A549 (cell line): Measurements from ENCODE around the gene KERA. TPM values are rescaled to one million over a fixed set of nuclear protein-coding genes. Genes with fewer than 3 reads are reported as not detected.

Source experiments
- ATAC-seq, 2 experiments: fragments of 200-7000 bp in 1 of 2; fragments of >200 bp in 1 of 2; cut with Nextera tagmentation in 1 of 2; cut with Tn5 transposase in 1 of 2; 3 replicates each; pipeline versions ENCODE4 v1.8.0 to v1.9.1; 2018 to 2020; ENCODE audit warnings: mild to moderate bottlenecking in 1 of 2, moderate library complexity in 1 of 2
- CTCF ChIA-PET: fragments of 300-600 bp; sonication (Branson Sonifier 250); formaldehyde crosslinking; extraction: SDS; loops from one replicate; lab custom pipeline; 2021; ENCODE audit warnings: antibody characterized with exemption, inconsistent platforms; lab: Yijun Ruan, JAX
- POLR2A ChIA-PET: fragments of 350-600 bp; formaldehyde crosslinking; extraction: SDS; loops from one replicate; lab custom pipeline; 2021; ENCODE audit warnings: antibody characterized with exemption, inconsistent platforms; lab: Yijun Ruan, JAX
- DNase-seq, 2 experiments: peaks; one replicate each; pipeline versions ENCODE4 v3.0.0 to v3.0.0-alpha.2; 2011 to 2016; ENCODE audit warnings: low read depth in 1 of 2, low spot score in 1 of 2
- FAIRE-seq: peaks from 2 replicates; lab custom pipeline; 2011; peaks lifted over from hg19 to GRCh38; lab: Jason Lieb, UNC
- H3K27ac ChIP-seq, 2 experiments: fragments of >200 bp; sonication (Bioruptor Twin); formaldehyde crosslinking; 3 replicates each; pipeline ENCODE4 v1.5.1; 2016 to 2017
- H3K4me1 ChIP-seq: fragments of >200 bp; sonication (Bioruptor Twin); formaldehyde crosslinking; 3 replicates; pipeline ENCODE4 v1.6.1; 2016
- H3K4me2 ChIP-seq: fragments of >200 bp; sonication (Bioruptor Twin); formaldehyde crosslinking; 3 replicates; pipeline ENCODE4 v1.6.1; 2016
- H3K4me3 ChIP-seq: fragments of >200 bp; sonication (Bioruptor Twin); formaldehyde crosslinking; 3 replicates; pipeline ENCODE4 v1.5.1; 2016
- H3K9me3 ChIP-seq: fragments of >200 bp; sonication (Bioruptor Twin); formaldehyde crosslinking; 3 replicates; pipeline ENCODE4 v1.6.1; 2016
- CBX2 ChIP-seq: fragments of 200-600 bp; sonication (generic); IDR thresholded peaks from 2 replicates; pipeline ENCODE4 v1.6.1; 2016; ENCODE audit warnings: low read depth, mild to moderate bottlenecking, borderline replicate concordance
- CTCF ChIP-seq: fragments of >200 bp; sonication (Bioruptor Twin); formaldehyde crosslinking; IDR thresholded peaks from 3 replicates; pipeline ENCODE4 v1.5.1; 2016
- EP300 ChIP-seq, 2 experiments: fragments of >200 bp; sonication (Bioruptor Twin); formaldehyde crosslinking; IDR thresholded peaks; 2 replicates in 1 of 2; 3 replicates in 1 of 2; pipeline ENCODE4 v1.6.1; 2016 to 2017
- HEYL ChIP-seq: fragments of 250-450 bp; sonication (Bioruptor Pico); IDR thresholded peaks from 2 replicates; pipeline ENCODE4 v1.8.0; 2021; ENCODE audit warnings: mild to moderate bottlenecking, moderate library complexity
- HOXB13 ChIP-seq: fragments of 250-450 bp; sonication (Bioruptor Pico); IDR thresholded peaks from 2 replicates; pipeline ENCODE4 v1.5.0; 2020; ENCODE audit warnings: low read depth, mild to moderate bottlenecking, moderate library complexity
- JUN ChIP-seq, 2 experiments: fragments of >200 bp; sonication (Bioruptor Twin); formaldehyde crosslinking; IDR thresholded peaks; 2 replicates in 1 of 2; 3 replicates in 1 of 2; pipeline ENCODE4 v1.6.1; 2016 to 2017
- KDM1A ChIP-seq: fragments of 200-600 bp; sonication (generic); IDR thresholded peaks from 2 replicates; pipeline ENCODE4 v1.6.1; 2016; ENCODE audit warnings: low read depth, mild to moderate bottlenecking
- POLR2A ChIP-seq: IDR thresholded peaks from 2 replicates; pipeline ENCODE4 v1.6.1; 2012; ENCODE audit warnings: mild to moderate bottlenecking, low read length
- WGBS: methylation state at CpG from one replicate; pipeline ENCODE4 v1.1.6; 2017; ENCODE audit errors: missing lambda C conversion rate; 5-methylcytosine and 5-hydroxymethylcytosine counted together
- polyA plus RNA-seq, 4 experiments: library from polyadenylated mRNA; depleted of rRNA in 3 of 4; stranded (reverse); fragments of >200 nt; fragmentation: RNase III in 1 of 4; extraction: RNeasy Plus Mini Kit Qiagen cat#74134 plus additional on column Dnase treatment in 1 of 4; gene quantifications; 2 replicates in 3 of 4; 3 replicates in 1 of 4; pipeline ENCODE4 v1.2.3, GENCODE V29; 2011 to 2017
- TF ChIP-seq, protein P1 (sequence below): fragments of 250-450 bp; sonication (Bioruptor Pico); IDR thresholded peaks from 2 replicates; pipeline ENCODE4 v1.5.0; 2020; ENCODE audit warnings: low read depth, mild to moderate bottlenecking, moderate library complexity

KERA gene
- polyA plus RNA-seq, 2 of the 4 experiments (the other 2 are of a cell fraction), result not detected

DNA sequence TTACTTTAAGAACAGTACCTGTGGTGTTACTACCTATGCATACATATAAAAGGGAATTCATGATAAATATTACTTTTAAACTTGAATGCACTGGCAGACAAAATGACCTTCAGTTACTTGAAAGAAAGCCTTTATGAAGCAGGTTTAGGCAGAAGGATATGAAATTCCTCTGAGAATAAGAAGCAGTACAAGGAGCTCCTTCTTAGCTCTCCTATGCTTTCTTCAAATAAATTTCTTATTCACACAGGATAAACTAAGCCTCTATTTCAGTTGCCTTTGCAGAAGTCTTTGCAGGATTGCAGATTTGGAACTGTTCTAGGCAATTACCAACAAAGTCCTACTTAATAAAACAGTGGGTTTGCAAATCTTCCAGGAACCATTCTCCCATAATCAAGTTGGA is 54.1 kb downstream of the KERA start:
- H3K27ac ChIP-seq, result no peak overlapping the region
- H3K4me3 ChIP-seq, result no peak overlapping the region
- no peaks in the 10 kb centered on the region for H3K9me3 ChIP-seq
- H3K4me2 ChIP-seq, result no peak overlapping the region
- TF ChIP-seq KDM1A (no peak), HEYL (no peak), POLR2A (no peak), JUN (IDR thresholded peaks at IDR 0.05) (no peak)
- ChIA-PET CTCF (no interaction called here), POLR2A (no interaction called here)
- ATAC-seq (no peak), DNase-seq (no peak), FAIRE-seq (no peak)
- no peaks in the 10 kb centered on the region for H3K4me1 ChIP-seq

GRCh38 chr12:91001306-91001705 is 56.5 kb downstream of the KERA start:
- TF ChIP-seq HOXB13 (CRISPR knock-in tag) (no peak), CTCF (no peak), EP300 (IDR thresholded peaks at IDR 0.05) (no peak), CBX2 (no peak)
- TF ChIP-seq, protein P1, sequence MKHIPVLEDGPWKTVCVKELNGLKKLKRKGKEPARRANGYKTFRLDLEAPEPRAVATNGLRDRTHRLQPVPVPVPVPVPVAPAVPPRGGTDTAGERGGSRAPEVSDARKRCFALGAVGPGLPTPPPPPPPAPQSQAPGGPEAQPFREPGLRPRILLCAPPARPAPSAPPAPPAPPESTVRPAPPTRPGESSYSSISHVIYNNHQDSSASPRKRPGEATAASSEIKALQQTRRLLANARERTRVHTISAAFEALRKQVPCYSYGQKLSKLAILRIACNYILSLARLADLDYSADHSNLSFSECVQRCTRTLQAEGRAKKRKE (CRISPR knock-in tag), result no peak
- Histone ChIP-seq H3K9me3 (no peaks in the 10 kb centered on the region), H3K27ac (no peak overlapping the region), H3K4me1 (no peaks in the 10 kb centered on the region), H3K4me3 (no peak overlapping the region), H3K4me2 (no peak overlapping the region)
- CTCF ChIA-PET, result no interaction called here
- ATAC-seq (no peak), FAIRE-seq (peak; percentile 84), DNase-seq (no peak)
- POLR2A ChIA-PET, result no interaction called here
- 14% methylated on average over 1 of the region's 1 CpG for WGBS

Other genes with a start within 250 kb of the KERA start
- not detected in 2 replicates for gene CCER1, start 102.8 kb downstream of the KERA start, polyA plus RNA-seq (2011; rRNA removed)
- not detected in 3 replicates for gene CCER1, start 102.8 kb downstream of the KERA start, polyA plus RNA-seq (2017; fragmentation: RNase III; extraction: RNeasy Plus Mini Kit Qiagen cat#74134 plus additional on column Dnase treatment)
- gene EPYC, start 53.1 kb downstream of the KERA start, polyA plus RNA-seq (2011; rRNA removed), result not detected in 2 replicates
- not detected in 3 replicates for gene EPYC, start 53.1 kb downstream of the KERA start, polyA plus RNA-seq (2017; fragmentation: RNase III; extraction: RNeasy Plus Mini Kit Qiagen cat#74134 plus additional on column Dnase treatment)
- 1.9 and 2.4 TPM in 2 replicates for gene LUM, start 53.5 kb upstream of the KERA start, polyA plus RNA-seq (2011; rRNA removed)
- 0.58 to 1.2 TPM (median 0.84 TPM) in 3 replicates for gene LUM, start 53.5 kb upstream of the KERA start, polyA plus RNA-seq (2017; fragmentation: RNase III; extraction: RNeasy Plus Mini Kit Qiagen cat#74134 plus additional on column Dnase treatment)
- gene DCN, start 124.8 kb upstream of the KERA start, polyA plus RNA-seq (2011; rRNA removed), result 0.29 and 1.0 TPM in 2 replicates
- not detected in 3 replicates for gene DCN, start 124.8 kb upstream of the KERA start, polyA plus RNA-seq (2017; fragmentation: RNase III; extraction: RNeasy Plus Mini Kit Qiagen cat#74134 plus additional on column Dnase treatment)